HepG2 (cell line): Measurements from ENCODE around the gene PLK3. TPM values are rescaled to one million over a fixed set of nuclear protein-coding genes. Genes with fewer than 3 reads are reported as not detected.

Source experiments
- FOXJ3 ChIP-seq: sonication (generic); formaldehyde crosslinking; IDR thresholded peaks from 2 replicates; pipeline ENCODE4 v1.4.0; 2020; ENCODE audit warnings: missing genetic modification reagents, mild to moderate bottlenecking, borderline replicate concordance
- GABPB1 ChIP-seq: IDR thresholded peaks from 2 replicates; pipeline ENCODE4 v1.6.1; 2016; ENCODE audit warnings: mild to moderate bottlenecking, missing genetic modification reagents, moderate library complexity, missing compliant biosample characterization
- GATA4 ChIP-seq: sonication (generic); IDR thresholded peaks from 2 replicates; pipeline ENCODE4 v1.6.1; 2016; ENCODE audit warnings: antibody characterized with exemption, low read depth, borderline replicate concordance
- JUNB ChIP-seq: sonication (generic); formaldehyde crosslinking; IDR thresholded peaks from 2 replicates; pipeline ENCODE4 v1.8.0; 2022; ENCODE audit warnings: missing genetic modification reagents, mild to moderate bottlenecking, borderline replicate concordance
- KAT8 ChIP-seq: IDR thresholded peaks from 2 replicates; pipeline ENCODE4 v1.6.1; 2016; ENCODE audit warnings: missing genetic modification reagents, missing compliant biosample characterization
- NKX3-1 ChIP-seq: sonication (generic); formaldehyde crosslinking; IDR thresholded peaks from 2 replicates; pipeline ENCODE4 v1.5.0; 2020; ENCODE audit warnings: missing genetic modification reagents
- PITX1 ChIP-seq: sonication (generic); formaldehyde crosslinking; IDR thresholded peaks from 2 replicates; pipeline ENCODE4 v1.5.1; 2020; ENCODE audit warnings: mild to moderate bottlenecking, missing genetic modification reagents
- SIN3A ChIP-seq: IDR thresholded peaks from 2 replicates; pipeline ENCODE4 v1.6.1; 2011; ENCODE audit warnings: low read depth, mild to moderate bottlenecking, control low read depth, low read length, borderline replicate concordance
- TCF12 ChIP-seq, 2 experiments: fragments of 450-650 bp in 1 of 2; sonication (generic) in 1 of 2; formaldehyde crosslinking in 1 of 2; IDR thresholded peaks; 2 replicates each; pipeline versions ENCODE4 v1.6.1 to v1.8.0; 2017 to 2022; ENCODE audit warnings: antibody characterized with exemption in 1 of 2, mild to moderate bottlenecking in 1 of 2, missing genetic modification reagents in 1 of 2, moderate library complexity in 1 of 2
- TGIF2 ChIP-seq: IDR thresholded peaks from 2 replicates; pipeline ENCODE4 v1.6.1; 2016; ENCODE audit warnings: control low read depth, missing compliant biosample characterization
- ZBTB3 ChIP-seq: sonication (generic); formaldehyde crosslinking; IDR thresholded peaks from 2 replicates; pipeline ENCODE4 v1.4.0; 2020; ENCODE audit warnings: low read depth, mild to moderate bottlenecking, moderate library complexity, missing genetic modification reagents, borderline replicate concordance
- ZBTB4 ChIP-seq: sonication (generic); formaldehyde crosslinking; IDR thresholded peaks from 2 replicates; pipeline ENCODE4 v1.4.0; 2020; ENCODE audit warnings: missing genetic modification reagents, mild to moderate bottlenecking, borderline replicate concordance
- ZNF317 ChIP-seq: sonication (generic); formaldehyde crosslinking; IDR thresholded peaks from 2 replicates; pipeline ENCODE4 v1.5.0; 2020; ENCODE audit warnings: mild to moderate bottlenecking, missing genetic modification reagents
- ZNF777 ChIP-seq: sonication (generic); formaldehyde crosslinking; IDR thresholded peaks from 2 replicates; pipeline ENCODE4 v1.4.0; 2020; ENCODE audit warnings: missing genetic modification reagents
- ZNF792 ChIP-seq: IDR thresholded peaks from 2 replicates; pipeline ENCODE4 v1.6.1; 2016
- polyA plus RNA-seq, 8 experiments: library from polyadenylated mRNA; depleted of rRNA in 3 of 8; stranded (reverse) in 7 of 8; unstranded in 1 of 8; fragments of >200 nt; fragmentation: Illumina TruSeq in 4 of 8; extraction: Trizol in 4 of 8; gene quantifications; 2 replicates each; pipeline versions ENCODE4 v1.2.1 to v1.2.3, GENCODE V29; 2011 to 2016; ENCODE audit warnings: low read depth in 4 of 8, missing spikeins in 1 of 8, mixed read lengths in 1 of 8; ENCODE audit not compliant: insufficient read depth in 1 of 8
- total RNA-seq, 5 experiments: library from RNA; depleted of rRNA; stranded (reverse); fragments of >200 nt; fragmentation: Illumina TruSeq; extraction: Trizol; gene quantifications; 2 replicates each; pipeline ENCODE4 v1.2.3, GENCODE V29; 2016; ENCODE audit warnings: low read depth in 1 of 5
- TF ChIP-seq, protein P1 (sequence below): IDR thresholded peaks from 2 replicates; pipeline ENCODE4 v1.6.1; 2016; ENCODE audit warnings: missing compliant biosample characterization, missing genetic modification reagents, borderline replicate concordance
- TF ChIP-seq, protein P2 (sequence below), 2 experiments: fragments of 450-650 bp in 1 of 2; sonication (generic) in 1 of 2; formaldehyde crosslinking; IDR thresholded peaks; 2 replicates each; pipeline versions ENCODE4 v1.5.0 to v1.8.0; 2020 to 2022; ENCODE audit warnings: mild to moderate bottlenecking in 1 of 2, missing genetic modification reagents in 1 of 2
- TF ChIP-seq, protein P3 (sequence below), 2 experiments: sonication (generic) in 1 of 2; formaldehyde crosslinking in 1 of 2; IDR thresholded peaks; 2 replicates each; pipeline versions ENCODE4 v1.4.0 to v1.6.1; 2016 to 2020; ENCODE audit warnings: borderline replicate concordance in 1 of 2, low read depth in 1 of 2, mild to moderate bottlenecking in 1 of 2, missing genetic modification reagents in 1 of 2

Gene PLK3
- total and polyA plus RNA-seq, 2 of the 13 experiments (the other 11 are each of a cell fraction or from before 2014, with no cell fraction given), result 9.8 to 16.9 TPM

- TF ChIP-seq, protein P1, sequence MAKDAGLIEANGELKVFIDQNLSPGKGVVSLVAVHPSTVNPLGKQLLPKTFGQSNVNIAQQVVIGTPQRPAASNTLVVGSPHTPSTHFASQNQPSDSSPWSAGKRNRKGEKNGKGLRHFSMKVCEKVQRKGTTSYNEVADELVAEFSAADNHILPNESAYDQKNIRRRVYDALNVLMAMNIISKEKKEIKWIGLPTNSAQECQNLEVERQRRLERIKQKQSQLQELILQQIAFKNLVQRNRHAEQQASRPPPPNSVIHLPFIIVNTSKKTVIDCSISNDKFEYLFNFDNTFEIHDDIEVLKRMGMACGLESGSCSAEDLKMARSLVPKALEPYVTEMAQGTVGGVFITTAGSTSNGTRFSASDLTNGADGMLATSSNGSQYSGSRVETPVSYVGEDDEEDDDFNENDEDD, result peak; percentile 19
- no peak for TF ChIP-seq TCF12 (IDR thresholded peaks at IDR 0.05)
- peak; percentile 92; the same call in 1 of the 2 replicates for TF ChIP-seq TCF12 (CRISPR knock-in tag; IDR thresholded peaks at IDR 0.05)
- peak; percentile 18; the same call in 1 of the 2 replicates for TF ChIP-seq NKX3-1 (CRISPR knock-in tag)
- 0 out of 2 replicates have a peak, but pooled peaks have one; percentile 33 for TF ChIP-seq ZNF317
- TF ChIP-seq GATA4, result peak; percentile 93
- TF ChIP-seq JUNB (CRISPR knock-in tag), result peak; percentile 71
- TF ChIP-seq KAT8 (CRISPR knock-in tag), result peak; percentile 69
- peak; percentile 70; the same call in 1 of the 2 replicates for TF ChIP-seq ZNF792 (CRISPR knock-in tag)
- peak; percentile 61 for TF ChIP-seq GABPB1 (CRISPR knock-in tag)
- peak; percentile 62; the same call in 1 of the 2 replicates for TF ChIP-seq ZBTB4 (CRISPR knock-in tag)
- TF ChIP-seq ZBTB3, result 0 out of 2 replicates have a peak, but pooled peaks have one; percentile 34
- peak; percentile 20; the same call in 1 of the 2 replicates for TF ChIP-seq TGIF2 (CRISPR knock-in tag)
- no peak for TF ChIP-seq ZNF777 (CRISPR knock-in tag)
- TF ChIP-seq, protein P2, sequence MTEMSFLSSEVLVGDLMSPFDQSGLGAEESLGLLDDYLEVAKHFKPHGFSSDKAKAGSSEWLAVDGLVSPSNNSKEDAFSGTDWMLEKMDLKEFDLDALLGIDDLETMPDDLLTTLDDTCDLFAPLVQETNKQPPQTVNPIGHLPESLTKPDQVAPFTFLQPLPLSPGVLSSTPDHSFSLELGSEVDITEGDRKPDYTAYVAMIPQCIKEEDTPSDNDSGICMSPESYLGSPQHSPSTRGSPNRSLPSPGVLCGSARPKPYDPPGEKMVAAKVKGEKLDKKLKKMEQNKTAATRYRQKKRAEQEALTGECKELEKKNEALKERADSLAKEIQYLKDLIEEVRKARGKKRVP (CRISPR knock-in tag; IDR thresholded peaks at IDR 0.05), result peak; percentile 68 to 76; a peak in 2 of 4 replicates
- 0 out of 2 replicates have a peak, but pooled peaks have one; percentile 15 for TF ChIP-seq FOXJ3
- TF ChIP-seq PITX1 (CRISPR knock-in tag), result peak; percentile 75
- TF ChIP-seq SIN3A, result peak; percentile 75; the same call in 1 of the 2 replicates
- TF ChIP-seq, protein P3, sequence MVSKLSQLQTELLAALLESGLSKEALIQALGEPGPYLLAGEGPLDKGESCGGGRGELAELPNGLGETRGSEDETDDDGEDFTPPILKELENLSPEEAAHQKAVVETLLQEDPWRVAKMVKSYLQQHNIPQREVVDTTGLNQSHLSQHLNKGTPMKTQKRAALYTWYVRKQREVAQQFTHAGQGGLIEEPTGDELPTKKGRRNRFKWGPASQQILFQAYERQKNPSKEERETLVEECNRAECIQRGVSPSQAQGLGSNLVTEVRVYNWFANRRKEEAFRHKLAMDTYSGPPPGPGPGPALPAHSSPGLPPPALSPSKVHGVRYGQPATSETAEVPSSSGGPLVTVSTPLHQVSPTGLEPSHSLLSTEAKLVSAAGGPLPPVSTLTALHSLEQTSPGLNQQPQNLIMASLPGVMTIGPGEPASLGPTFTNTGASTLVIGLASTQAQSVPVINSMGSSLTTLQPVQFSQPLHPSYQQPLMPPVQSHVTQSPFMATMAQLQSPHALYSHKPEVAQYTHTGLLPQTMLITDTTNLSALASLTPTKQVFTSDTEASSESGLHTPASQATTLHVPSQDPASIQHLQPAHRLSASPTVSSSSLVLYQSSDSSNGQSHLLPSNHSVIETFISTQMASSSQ (IDR thresholded peaks at IDR 0.05; ENCODE audit: low read depth), result peak; percentile 25; the same call in 1 of the 2 replicates
- TF ChIP-seq, protein P3 (CRISPR knock-in tag; IDR thresholded peaks at IDR 0.05; ENCODE audit: borderline replicate concordance), result peak; percentile 79; the same call in 1 of the 2 replicates
Measured at GRCh38 chr1:44819608-44820327, 19.6 kb downstream of the PLK3 start (continued).
